Ishikawa (cell line): ENCODE measurements around the gene BID.

Experiments
- TAF1 ChIP-seq: IDR thresholded peaks from 2 replicates; pipeline ENCODE4 v1.6.1; 2012; ENCODE audit warnings: low read depth, mild to moderate bottlenecking
- YY1 ChIP-seq: IDR thresholded peaks from 2 replicates; pipeline ENCODE4 v1.6.1; 2012; ENCODE audit warnings: low read depth

DNA sequence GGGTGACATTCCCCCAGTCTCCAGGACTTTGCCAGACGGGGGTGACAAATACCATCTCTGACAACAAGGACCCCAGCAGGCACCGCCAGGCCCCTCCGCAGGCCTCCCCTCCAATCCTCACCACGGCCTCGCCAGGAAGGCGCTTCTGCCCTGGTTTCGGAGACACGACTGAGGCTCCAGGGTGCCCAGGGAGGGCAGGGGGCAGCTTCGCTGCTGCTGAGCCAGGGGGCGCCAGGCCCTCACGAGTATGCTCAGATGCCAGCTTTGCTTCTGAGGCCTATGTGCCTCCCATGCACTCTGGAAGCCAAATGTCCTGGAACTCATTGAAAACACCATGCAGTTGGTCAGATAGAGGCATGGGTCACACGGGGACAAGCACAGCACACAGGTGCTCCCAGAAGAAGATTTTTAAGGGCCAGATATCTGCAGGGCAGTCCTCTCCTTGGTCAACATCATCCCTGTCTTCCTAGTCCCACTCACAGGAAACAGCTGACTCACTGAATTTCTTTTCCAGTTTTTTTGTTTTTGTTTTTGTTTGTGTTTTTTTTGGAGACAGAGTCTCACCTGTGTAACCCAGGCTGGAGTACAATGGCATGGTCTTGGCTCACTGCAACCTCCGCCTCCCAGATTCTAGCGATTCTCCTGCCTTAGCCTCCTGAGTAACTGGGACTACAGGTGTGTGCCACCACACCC is 19.9 kb downstream of the BID start:
- no peak for TF ChIP-seq YY1
- TF ChIP-seq TAF1: no peak
